GM23338 (cell line): Measurements from ENCODE around the gene PRKAR1B. TPM values are rescaled to one million over a fixed set of nuclear protein-coding genes. Genes with fewer than 3 reads are reported as not detected.

ENCODE experiments used
- ATAC-seq: fragments of 200-7000 bp; cut with Tn5 transposase; 3 replicates; pipeline ENCODE4 v1.9.1; 2020
- DNase-seq: peaks from one replicate; pipeline ENCODE4 v3.0.0-alpha.2; 2015; ENCODE audit warnings: low spot score
- H2AFZ ChIP-seq: fragments of 200-600 bp; sonication (generic); 2 replicates; pipeline ENCODE4 v1.8.0; 2016; ENCODE audit warnings: antibody characterized with exemption, mild to moderate bottlenecking, moderate library complexity
- H3F3A ChIP-seq: fragments of 200-600 bp; sonication (generic); replicated peaks from 2 replicates; pipeline ENCODE4 v1.8.0; 2017; ENCODE audit warnings: antibody characterized with exemption, mixed run types, low read depth
- H3K27ac ChIP-seq: fragments of 200-600 bp; sonication (generic); 2 replicates; pipeline ENCODE4 v1.6.1; 2016; ENCODE audit warnings: low read depth
- H3K27me3 ChIP-seq: fragments of 200-600 bp; sonication (generic); 2 replicates; pipeline ENCODE4 v1.8.0; 2016; ENCODE audit warnings: mild to moderate bottlenecking, mixed run types, moderate library complexity; ENCODE audit not compliant: insufficient read depth
- H3K36me3 ChIP-seq: fragments of 200-600 bp; sonication (generic); 2 replicates; pipeline ENCODE4 v1.8.0; 2016; ENCODE audit warnings: mild to moderate bottlenecking; ENCODE audit not compliant: insufficient read depth
- H3K4me1 ChIP-seq: fragments of 200-600 bp; sonication (generic); 2 replicates; pipeline ENCODE4 v1.8.0; 2016; ENCODE audit warnings: mild to moderate bottlenecking, moderate library complexity; ENCODE audit not compliant: insufficient read depth
- H3K4me2 ChIP-seq: fragments of 200-600 bp; sonication (generic); 2 replicates; pipeline ENCODE4 v1.7.1; 2017; ENCODE audit warnings: mixed run types
- H3K4me3 ChIP-seq: fragments of 200-600 bp; sonication (generic); 2 replicates; pipeline ENCODE4 v1.6.1; 2016; ENCODE audit warnings: mixed run types
- H3K79me2 ChIP-seq: fragments of 200-600 bp; sonication (generic); replicated peaks from 2 replicates; pipeline ENCODE4 v1.8.0; 2017; ENCODE audit warnings: mild to moderate bottlenecking; ENCODE audit not compliant: insufficient read depth
- H3K9me2 ChIP-seq: fragments of 200-600 bp; sonication (generic); 2 replicates; pipeline ENCODE4 v1.8.0; 2017; ENCODE audit not compliant: insufficient read depth
- H4K20me1 ChIP-seq: fragments of 200-600 bp; sonication (generic); replicated peaks from 2 replicates; pipeline ENCODE4 v1.8.0; 2017; ENCODE audit warnings: mild to moderate bottlenecking; ENCODE audit not compliant: insufficient read depth
- H3K27ac Mint-ChIP-seq: 2 replicates; pipeline ENCODE4 v1.8.0; 2020; ENCODE audit warnings: inconsistent platforms, mild to moderate bottlenecking, moderate library complexity, mixed read lengths
- H3K27me3 Mint-ChIP-seq: 3 replicates; pipeline ENCODE4 v1.8.0; 2022; ENCODE audit warnings: low read depth, mild to moderate bottlenecking, moderate library complexity, mixed read lengths, inconsistent platforms; ENCODE audit not compliant: insufficient read depth, poor library complexity
- H3K36me3 Mint-ChIP-seq: 3 replicates; pipeline ENCODE4 v1.8.0; 2021; ENCODE audit warnings: low read depth, mild to moderate bottlenecking, inconsistent platforms, moderate library complexity, mixed read lengths
- H3K4me1 Mint-ChIP-seq: 3 replicates; pipeline ENCODE4 v1.8.0; 2020; ENCODE audit warnings: mild to moderate bottlenecking, inconsistent platforms, mixed read lengths
- H3K4me3 Mint-ChIP-seq: 3 replicates; pipeline ENCODE4 v1.8.0; 2021; ENCODE audit warnings: moderate library complexity, mild to moderate bottlenecking, inconsistent platforms, mixed read lengths
- H3K9me3 Mint-ChIP-seq: 3 replicates; pipeline ENCODE4 v1.8.0; 2020; ENCODE audit warnings: moderate library complexity, mild to moderate bottlenecking, inconsistent platforms, mixed read lengths
- CREB1 ChIP-seq: fragments of 250-450 bp; sonication (Bioruptor Pico); IDR thresholded peaks from 2 replicates; pipeline ENCODE4 v1.5.0; 2020; ENCODE audit warnings: low read depth, mild to moderate bottlenecking, moderate library complexity
- ETS1 ChIP-seq: IDR thresholded peaks from 2 replicates; pipeline ENCODE4 v1.6.1; 2016; ENCODE audit warnings: antibody characterized with exemption
- EZH2 ChIP-seq: fragments of 200-600 bp; sonication (generic); IDR thresholded peaks from one replicate; pipeline ENCODE4 v1.8.0; 2017; ENCODE audit warnings: antibody characterized with exemption, mild to moderate bottlenecking, low read depth; ENCODE audit not compliant: unreplicated experiment
- EZH2phosphoT487 ChIP-seq: fragments of 200-600 bp; sonication (generic); IDR thresholded peaks from one replicate; pipeline ENCODE4 v1.8.1; 2018; ENCODE audit warnings: antibody characterized with exemption; ENCODE audit not compliant: unreplicated experiment
- NANOG ChIP-seq: IDR thresholded peaks from 2 replicates; pipeline ENCODE4 v1.6.1; 2016; ENCODE audit warnings: antibody characterized with exemption, borderline replicate concordance
- POLR2AphosphoS5 ChIP-seq: IDR thresholded peaks from 2 replicates; pipeline ENCODE4 v1.6.1; 2016; ENCODE audit warnings: antibody characterized with exemption, low read depth
- REST ChIP-seq: IDR thresholded peaks from one replicate; pipeline ENCODE4 v1.6.1; 2018; ENCODE audit warnings: antibody characterized with exemption; ENCODE audit not compliant: unreplicated experiment
- STAT1 ChIP-seq: IDR thresholded peaks from one replicate; pipeline ENCODE4 v1.6.1; 2016; ENCODE audit warnings: antibody characterized with exemption; ENCODE audit not compliant: unreplicated experiment
- ZNF114 ChIP-seq: fragments of 250-450 bp; sonication (Bioruptor Pico); IDR thresholded peaks from 2 replicates; pipeline ENCODE4 v1.5.0; 2020; ENCODE audit warnings: mild to moderate bottlenecking, moderate library complexity
- polyA plus RNA-seq: library from polyadenylated mRNA; unstranded; fragments of >200 nt; fragmentation: Nextera tagmentation; extraction: Ambion mirVana; gene quantifications from 2 replicates; pipeline ENCODE4 v1.2.1, GENCODE V29; 2016
- total RNA-seq: library from RNA; depleted of rRNA; stranded (reverse); fragments of >200 nt; shearing (Covaris generic); gene quantifications from 2 replicates; pipeline ENCODE4 v1.2.3, GENCODE V29; 2014

The PRKAR1B gene
- total and polyA plus RNA-seq, 2 experiments from 2014 or later, result 35.7 to 36.7 TPM

DNA sequence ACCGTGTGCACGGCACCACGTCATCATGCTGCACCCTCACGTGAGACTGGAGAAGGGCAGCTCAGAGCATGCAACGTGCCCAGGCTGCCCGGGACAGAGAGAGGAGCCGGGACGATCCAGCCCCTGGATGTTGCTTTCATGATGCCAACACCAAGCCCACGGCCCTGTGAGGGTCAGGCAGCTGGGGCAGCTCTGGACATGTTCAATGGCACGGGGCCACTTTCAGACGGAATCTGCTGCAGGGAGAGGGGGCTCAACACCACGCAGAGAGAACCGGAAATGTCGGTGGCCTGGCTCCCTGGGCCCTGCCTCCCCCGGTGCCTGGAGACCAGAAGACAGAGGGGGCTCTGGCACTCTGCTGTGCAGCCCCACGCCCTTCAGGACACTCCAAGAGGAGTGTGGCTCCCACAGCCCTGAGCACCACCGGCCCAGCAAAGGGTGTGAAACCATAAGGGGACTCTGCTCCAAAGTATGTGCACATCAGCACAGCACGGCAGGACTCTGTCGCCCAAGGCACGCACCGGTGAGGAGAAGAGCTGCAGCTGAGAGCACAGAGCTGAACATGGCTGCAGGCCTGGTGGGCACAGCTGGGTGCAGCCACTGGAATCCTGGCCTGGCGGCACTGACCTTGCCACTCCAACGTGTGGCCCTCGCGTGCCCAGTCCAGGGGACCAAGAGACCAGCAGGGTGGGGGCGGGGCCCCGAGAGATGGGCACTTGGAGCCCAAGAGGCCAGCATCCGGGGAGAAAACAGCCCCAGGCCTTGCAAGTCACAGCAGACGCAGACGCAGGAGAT is 137.1 kb downstream of the PRKAR1B start:
- Mint-ChIP-seq H3K36me3 (peaks cover 49% of the 10 kb centered on the region), H3K27ac (0 out of 2 replicates have a peak overlapping the region, but pooled peaks have one; percentile 48), H3K4me1 (no peaks in the 10 kb centered on the region), H3K27me3 (peaks cover 7% of the 10 kb centered on the region), H3K9me3 (peaks cover 15% of the 10 kb centered on the region), H3K4me3 (no peak overlapping the region)
- H3K4me2 ChIP-seq, result no peak overlapping the region
- ATAC-seq (no peak), DNase-seq (no peak)
- H3K4me1 ChIP-seq, result no peaks in the 10 kb centered on the region
- H3K27ac ChIP-seq, result no peak overlapping the region
- H3K27me3 ChIP-seq, result no peaks in the 10 kb centered on the region
- H3K36me3 ChIP-seq, result no peaks in the 10 kb centered on the region
- H4K20me1 ChIP-seq, result no peaks in the 10 kb centered on the region
- TF ChIP-seq NANOG (no peak), EZH2phosphoT487 (no peak), ETS1 (no peak), ZNF114 (CRISPR knock-in tag) (no peak)
- no peak overlapping the region for H2AFZ ChIP-seq
- H3K9me2 ChIP-seq, result no peaks in the 10 kb centered on the region
- no peak overlapping the region for H3K4me3 ChIP-seq
- H3K79me2 ChIP-seq, result no peaks in the 10 kb centered on the region
- H3F3A ChIP-seq, result no peaks in the 10 kb centered on the region

GRCh38 chr7:587767-588166 is 139.3 kb downstream of the PRKAR1B start:
- no peaks in the 10 kb centered on the region for H3F3A ChIP-seq
- DNase-seq, result no peak
- no peaks in the 10 kb centered on the region for H3K79me2 ChIP-seq
- no peak overlapping the region for H3K27ac ChIP-seq
- H3K4me1 Mint-ChIP-seq, result no peaks in the 10 kb centered on the region
- H3K27ac Mint-ChIP-seq, result no peak overlapping the region
- TF ChIP-seq EZH2phosphoT487 (no peak), POLR2AphosphoS5 (no peak), REST (no peak), NANOG (no peak), EZH2 (no peak), CREB1 (no peak), ZNF114 (CRISPR knock-in tag) (no peak), STAT1 (no peak)
- H3K36me3 Mint-ChIP-seq, result peaks cover 71% of the 10 kb centered on the region
- no peak overlapping the region for H3K4me2 ChIP-seq
- H3K4me3 Mint-ChIP-seq, result no peak overlapping the region
- no peak overlapping the region for H3K4me3 ChIP-seq
- H4K20me1 ChIP-seq, result no peaks in the 10 kb centered on the region
- H2AFZ ChIP-seq, result no peak overlapping the region
- peaks cover 9% of the 10 kb centered on the region for H3K27me3 Mint-ChIP-seq
- no peaks in the 10 kb centered on the region for H3K4me1 ChIP-seq
- no peaks in the 10 kb centered on the region for H3K36me3 ChIP-seq
- H3K9me3 Mint-ChIP-seq, result peaks cover 23% of the 10 kb centered on the region
- H3K27me3 ChIP-seq, result no peaks in the 10 kb centered on the region
- no peak for ATAC-seq
- no peaks in the 10 kb centered on the region for H3K9me2 ChIP-seq
